ENCODE measurements around the gene PERP. TPM values are rescaled to one million over a fixed set of nuclear protein-coding genes. Genes with fewer than 3 reads are reported as not detected.

The PERP gene
- total RNA-seq, 1 experiment from 2014 or later: 85.9 TPM

GRCh38 chr6:138105446-138105845, 1.8 kb downstream of the PERP start:
- CTCF ChIA-PET: interaction anchor here (1.2 to 2.4 kb wide), 3 partner anchors 98 to 105 kb away, joined by 3 to 11 read pairs (median 6); no protein-coding TSS in a partner anchor
- peak overlapping the region; percentile 75 to 78 for H3K4me3 ChIP-seq (replicated peaks in 1 of 2; ENCODE audit: low read depth in 1 of 2, low read length in 2 of 2)
- H4K20me1 ChIP-seq (ENCODE audit: insufficient read depth): no peaks in the 10 kb centered on the region
- DNase-seq (ENCODE audit: low read depth, low spot score): no peak
- H3K4me1 ChIP-seq (ENCODE audit: control insufficient read depth in 1 of 2, insufficient read depth in 2 of 2, low read length in 2 of 2): peaks cover 13 to 33% of the 10 kb centered on the region in 2 experiments
- H2AFZ ChIP-seq (ENCODE audit: low read depth, low read length, poor library complexity, severe bottlenecking): no peak overlapping the region
- POLR2A ChIA-PET: interaction anchor here (0.9 to 1.6 kb wide), 3 partner anchors 18 to 98 kb away, joined by 4 to 6 read pairs (median 5); no protein-coding TSS in a partner anchor
- RAD21 ChIA-PET (ENCODE audit: low non-redundant PET in 1 of 2, low total read pairs in 2 of 2, uncharacterized antibody in 2 of 2, unreplicated experiment in 2 of 2): interaction anchor here in 1 of 2 experiments (1.0 kb wide), 1 partner anchor 98 kb away, joined by 3 read pairs; no protein-coding TSS in a partner anchor
- no peaks in the 10 kb centered on the region for H3K27me3 ChIP-seq (ENCODE audit: insufficient read depth, low read length)
- H3K4me2 ChIP-seq (ENCODE audit: low read length): peak overlapping the region; percentile 96
- no peaks in the 10 kb centered on the region for H3K9me2 ChIP-seq (ENCODE audit: insufficient read depth)
- peaks cover 0 to 3% of the 10 kb centered on the region in 2 experiments; a peak in 1 of 4 replicates for H3K36me3 ChIP-seq (ENCODE audit: control insufficient read depth in 1 of 2, insufficient read depth in 2 of 2, low read length in 2 of 2)
- intact Hi-C loops (cut with micrococcal nuclease): loop anchor here (5.0 kb wide), 2 partner anchors 238 to 833 kb away; partner anchors contain the start of gene TNFAIP3
- peak overlapping the region; percentile 80 for H3K9ac ChIP-seq (ENCODE audit: low read length)
- peak overlapping the region; percentile 92; the same call in 1 of the 2 replicates for H3K27ac ChIP-seq (ENCODE audit: low read depth, low read length)
- no TSS peak for BruUV-seq (replicated peaks)
- no peaks in the 10 kb centered on the region for H3K9me3 ChIP-seq (ENCODE audit: control insufficient read depth in 1 of 2, insufficient read depth in 1 of 2, low read depth in 1 of 2, low read length in 2 of 2)
- ATAC-seq: no peak
- H3K79me2 ChIP-seq (ENCODE audit: insufficient read depth, low read length): peaks cover 53% of the 10 kb centered on the region
- no peak for TF ChIP-seq CBX3 (IDR thresholded peaks at IDR 0.05; ENCODE audit: low read depth)
- TF ChIP-seq YY1 (IDR thresholded peaks at IDR 0.05; ENCODE audit: extremely low read depth, insufficient replicate concordance, low read depth, low read length): no peak
- no peak for TF ChIP-seq EGR1 (IDR thresholded peaks at IDR 0.05; ENCODE audit: low read depth)
- no peak for TF ChIP-seq POLR2AphosphoS5 (IDR thresholded peaks at IDR 0.05; ENCODE audit: low read depth, low read length)
- peak; percentile 61; the same call in 1 of the 2 replicates for TF ChIP-seq CEBPB (IDR thresholded peaks at IDR 0.05; ENCODE audit: low read depth)
- TF ChIP-seq ELF1 (IDR thresholded peaks at IDR 0.05; ENCODE audit: borderline replicate concordance, low read depth): no peak
- TF ChIP-seq RAD21 (IDR thresholded peaks at IDR 0.05; ENCODE audit: low read depth): no peak
- TF ChIP-seq MAX (IDR thresholded peaks at IDR 0.05): no peak
- no peak for TF ChIP-seq ZNF274 (IDR thresholded peaks at IDR 0.05; ENCODE audit: low read depth, low read length)
- TF ChIP-seq SRF (IDR thresholded peaks at IDR 0.05; ENCODE audit: low read depth): no peak
- no peak for TF ChIP-seq TCF7L2 (IDR thresholded peaks at IDR 0.05; ENCODE audit: borderline replicate concordance, extremely low read depth, insufficient read depth, insufficient read length)
- no peak for TF ChIP-seq ZFX (IDR thresholded peaks at IDR 0.05)
- no peak for TF ChIP-seq REST (IDR thresholded peaks at IDR 0.05; ENCODE audit: low read depth)
- TF ChIP-seq EZH2 (IDR thresholded peaks at IDR 0.05): no peak
- peak; percentile 25; the same call in 1 of the 2 replicates for TF ChIP-seq SP1 (IDR thresholded peaks at IDR 0.05; ENCODE audit: low read depth)
- TF ChIP-seq ZBTB33 (IDR thresholded peaks at IDR 0.05; ENCODE audit: extremely low read depth, insufficient replicate concordance, low read length): no peak
- no peak for TF ChIP-seq POLR2A (IDR thresholded peaks at IDR 0.05; ENCODE audit: borderline replicate concordance, extremely low read depth, insufficient read depth, insufficient read length)
- no peak for TF ChIP-seq CTCF (IDR thresholded peaks at IDR 0.05 in 2 of 3, conservative IDR thresholded peaks at IDR 0.05 in 1 of 3; ENCODE audit: borderline replicate concordance in 1 of 3, insufficient read depth in 1 of 3, low read depth in 2 of 3, low read length in 2 of 3)
- 0 out of 2 replicates have a peak, but pooled peaks have one; percentile 12 for TF ChIP-seq FOSL1 (IDR thresholded peaks at IDR 0.05; ENCODE audit: low read depth)
- no peak for TF ChIP-seq EZH2phosphoT487 (IDR thresholded peaks at IDR 0.05; ENCODE audit: borderline replicate concordance)
- TF ChIP-seq SIN3A (IDR thresholded peaks at IDR 0.05; ENCODE audit: low read depth): no peak

All from HCT116 (cell line).